ENCODE results near the gene TEX10. TPM values are rescaled to one million over a fixed set of nuclear protein-coding genes. Genes with fewer than 3 reads are reported as not detected.
A peak's percentile ranks its signal among the peaks of the same experiment; 100 is the strongest.

The TEX10 gene
- total RNA-seq (10 to 100 TPM in 6 of 9 donors, 1 to 10 TPM in 3; 5.9 to 25.1 (median 11.1) TPM), polyA plus RNA-seq (10 to 100 TPM in 1 of 3 donors, 1 to 10 TPM in 2; 6.7 to 11.8 (median 9.6) TPM)
- long read RNA-seq, donor 1, full-length matches to known transcripts, result 9 of 9 reads
- long read RNA-seq, donor 1, partial matches to known transcripts, result 0 of 9 reads
- long read RNA-seq, donor 1, other reads (novel, unspliced or antisense), result 0 of 9 reads
- long read RNA-seq, donor 2, full-length matches to known transcripts, result 4 of 9 reads
- long read RNA-seq, donor 2, partial matches to known transcripts, result 5 of 9 reads
- long read RNA-seq, donor 2, other reads (novel, unspliced or antisense), result 0 of 9 reads
- long read RNA-seq, donor 3, partial matches to known transcripts, result 0 of 1 reads
- long read RNA-seq, donor 3, other reads (novel, unspliced or antisense), result 0 of 1 reads
- long read RNA-seq, donor 4, partial matches to known transcripts, result 1 of 6 reads
- long read RNA-seq, donor 4, other reads (novel, unspliced or antisense), result 2 of 6 reads
- long read RNA-seq, donor 5, transcript TEX10-201 (15 exons, 3,074 nt), result major isoform, 12 of 16 reads
- long read RNA-seq, donor 5, partial matches to known transcripts, result 0 of 16 reads
- long read RNA-seq, donor 5, other reads (novel, unspliced or antisense), result 4 of 16 reads
- long read RNA-seq, donor 6, partial matches to known transcripts, result 1 of 4 reads
- long read RNA-seq, donor 6, other reads (novel, unspliced or antisense), result 2 of 4 reads
- long read RNA-seq, donor 7, full-length matches to known transcripts, result 2 of 2 reads
- long read RNA-seq, donor 7, partial matches to known transcripts, result 0 of 2 reads
- long read RNA-seq, donor 7, other reads (novel, unspliced or antisense), result 0 of 2 reads
- long read RNA-seq, donor 8, full-length matches to known transcripts, result 2 of 2 reads
- long read RNA-seq, donor 8, partial matches to known transcripts, result 0 of 2 reads
- long read RNA-seq, donor 8, other reads (novel, unspliced or antisense), result 0 of 2 reads
- long read RNA-seq, donor 9, full-length matches to known transcripts, result 4 of 4 reads
- long read RNA-seq, donor 9, partial matches to known transcripts, result 0 of 4 reads
- long read RNA-seq, donor 9, other reads (novel, unspliced or antisense), result 0 of 4 reads
- long read RNA-seq, donor 10, partial matches to known transcripts, result 0 of 2 reads
- long read RNA-seq, donor 10, other reads (novel, unspliced or antisense), result 0 of 2 reads

GRCh38 chr9:100352727-100353505 is at the start of gene TEX10:
Gene TEX10, minus strand, starts transcription at chr9:100352942. Its CDS starts 3,579 bp downstream, at chr9:100349363.
- intact Hi-C loops (cut with DNase I), result loop anchor here (5.0 to 10.0 kb wide), 2 partner anchors 72 to 74 kb away; partner anchors contain the start of gene MSANTD3 (in 2 of the 2)
- H3K4me1 ChIP-seq (replicated peaks in 1 of 2), result peaks cover 8 to 15% of the 10 kb centered on the region in 2 donors
- TF ChIP-seq POLR2A (IDR thresholded peaks at IDR 0.05), result peak; percentile 58 to 64
- TF ChIP-seq CTCF (IDR thresholded peaks at IDR 0.05), result no peak
- H3K4me3 ChIP-seq, result peak within 1 kb of the TSS; percentile 77 to 93 (median 88)
- no peaks in the 10 kb centered on the region for H3K27me3 ChIP-seq
- peak; percentile 85 to 91 (median 89) for DNase-seq
- H3K36me3 ChIP-seq (replicated peaks in 1 of 2), result no peaks in the 10 kb centered on the region
- H3K9me3 ChIP-seq (replicated peaks in 1 of 3), result no peaks in the 10 kb centered on the region
- H3K27ac ChIP-seq, result peak within 1 kb of the TSS in 4 of 5 donors; percentile 38 to 82 (median 63)
- WGBS, 4 donors, result 0% methylated on average over 3 to 53 of the region's 53 CpGs

- intact Hi-C loops (cut with DNase I), result loop anchor here in 1 of 2 donors (5.0 kb wide), 1 partner anchor 34 kb away; no protein-coding TSS in a partner anchor
- no peak for DNase-seq
- Histone ChIP-seq H3K27ac (no peak overlapping the region), H3K9me3 (replicated peaks in 1 of 3) (no peaks in the 10 kb centered on the region), H3K27me3 (no peaks in the 10 kb centered on the region), H3K36me3 (replicated peaks in 1 of 2) (no peaks in the 10 kb centered on the region), H3K4me3 (no peak overlapping the region), H3K4me1 (replicated peaks in 1 of 2) (no peaks in the 10 kb centered on the region)
- TF ChIP-seq CTCF (IDR thresholded peaks at IDR 0.05), result no peak
- TF ChIP-seq POLR2A (IDR thresholded peaks at IDR 0.05), result no peak
- 89 to 93% (median 93%) methylated on average over 1 of the region's 1 CpG for WGBS, 4 donors
Observed at GRCh38 chr9:100401042-100401441, 48.3 kb upstream of the TEX10 start.

- H3K9me3 ChIP-seq (replicated peaks in 1 of 3), result no peaks in the 10 kb centered on the region
- no peak overlapping the region for H3K27ac ChIP-seq
- WGBS, 4 donors, result 73 to 80% (median 79%) methylated on average over 3 of the region's 3 CpGs
- no peaks in the 10 kb centered on the region for H3K4me1 ChIP-seq (replicated peaks in 1 of 2)
- no peak for DNase-seq
- no peaks in the 10 kb centered on the region for H3K27me3 ChIP-seq
- intact Hi-C loops (cut with DNase I), result no loop called here
- H3K4me3 ChIP-seq, result no peak overlapping the region
- TF ChIP-seq CTCF (IDR thresholded peaks at IDR 0.05) (no peak), POLR2A (IDR thresholded peaks at IDR 0.05) (no peak)
- H3K36me3 ChIP-seq (replicated peaks in 1 of 2), result no peaks in the 10 kb centered on the region
Observed at GRCh38 chr9:100397529-100398266, 45.0 kb upstream of the TEX10 start.
